ENCODE results near the gene PLCD1.

- TF ChIP-seq CTCF (IDR thresholded peaks at IDR 0.05) (no peak), POLR2A (IDR thresholded peaks at IDR 0.05) (no peak)
Observed at GRCh38 chr3:38020342-38020726, 9.1 kb downstream of the PLCD1 start.
